Central memory CD8-positive, alpha-beta T cell (primary cell): ENCODE results near the gene RGS17.

Experiments used
- ATAC-seq: fragments of 150-1000 bp; cut with Tn5 transposase; replicated peaks from 2 replicates; pipeline ENCODE4 v1.10.0; 2022; ENCODE audit warnings: mild to moderate bottlenecking, moderate FRiP score, moderate number of reproducible peaks; ENCODE audit not compliant: poor library complexity, severe bottlenecking; ENCODE audit errors: extremely low read depth
- DNase-seq, 2 donors: peaks; one replicate each; pipeline ENCODE4 v3.0.0; 2021; ENCODE audit warnings: low spot score in 2 of 2
- H3K27ac Mint-ChIP-seq: one replicate; pipeline ENCODE4 v1.8.0; 2022; ENCODE audit warnings: low read depth, mild to moderate bottlenecking, moderate library complexity, mixed read lengths
- H3K27me3 Mint-ChIP-seq: one replicate; pipeline ENCODE4 v1.8.0; 2022; ENCODE audit warnings: mixed read lengths
- H3K36me3 Mint-ChIP-seq: one replicate; pipeline ENCODE4 v1.8.0; 2022; ENCODE audit warnings: mild to moderate bottlenecking, moderate library complexity, mixed read lengths; ENCODE audit not compliant: insufficient read depth
- H3K4me1 Mint-ChIP-seq: one replicate; pipeline ENCODE4 v1.8.0; 2022; ENCODE audit warnings: mixed read lengths
- H3K4me3 Mint-ChIP-seq: one replicate; pipeline ENCODE4 v1.8.0; 2022; ENCODE audit warnings: mild to moderate bottlenecking, moderate library complexity, mixed read lengths
- H3K9me3 Mint-ChIP-seq: one replicate; pipeline ENCODE4 v1.8.0; 2022; ENCODE audit warnings: mixed read lengths

The RGS17 gene

GRCh38 chr6:153090241-153090930 is 40.7 kb downstream of the RGS17 start:
- no peak for ATAC-seq
- Mint-ChIP-seq H3K27ac (no peak overlapping the region), H3K36me3 (no peaks in the 10 kb centered on the region), H3K9me3 (no peaks in the 10 kb centered on the region), H3K4me1 (no peaks in the 10 kb centered on the region), H3K4me3 (no peak overlapping the region), H3K27me3 (peaks cover 11% of the 10 kb centered on the region)
- DNase-seq = no peak

- Mint-ChIP-seq H3K27me3 (peaks cover 21% of the 10 kb centered on the region), H3K36me3 (no peaks in the 10 kb centered on the region), H3K4me3 (no peak overlapping the region), H3K9me3 (no peaks in the 10 kb centered on the region), H3K27ac (no peak overlapping the region), H3K4me1 (no peaks in the 10 kb centered on the region)
- DNase-seq = no peak
- ATAC-seq = no peak
Observed at GRCh38 chr6:153088796-153089195, 42.3 kb downstream of the RGS17 start.

- Mint-ChIP-seq H3K27me3 (peaks cover 35% of the 10 kb centered on the region), H3K4me1 (no peaks in the 10 kb centered on the region)
Observed at GRCh38 chr6:153087436-153087835, 43.6 kb downstream of the RGS17 start.

GRCh38 chr6:153086225-153086990 is 44.7 kb downstream of the RGS17 start:
- Mint-ChIP-seq H3K27me3 (peaks cover 40% of the 10 kb centered on the region), H3K27ac (no peak overlapping the region), H3K36me3 (no peaks in the 10 kb centered on the region), H3K4me3 (no peak overlapping the region), H3K9me3 (no peaks in the 10 kb centered on the region), H3K4me1 (no peaks in the 10 kb centered on the region)
- no peak for DNase-seq
- ATAC-seq = no peak

More at GRCh38 chr6:153087436-153087835, 43.6 kb downstream of the RGS17 start:
- Mint-ChIP-seq H3K36me3 (no peaks in the 10 kb centered on the region), H3K4me3 (no peak overlapping the region), H3K27ac (no peak overlapping the region), H3K9me3 (no peaks in the 10 kb centered on the region)
- ATAC-seq (no peak), DNase-seq (no peak)

GRCh38 chr6:153085239-153085638 is 45.8 kb downstream of the RGS17 start:
- no peaks in the 10 kb centered on the region for H3K36me3 Mint-ChIP-seq
- peaks cover 47% of the 10 kb centered on the region for H3K27me3 Mint-ChIP-seq
- H3K4me1 Mint-ChIP-seq = no peaks in the 10 kb centered on the region
- no peak for ATAC-seq
- H3K27ac Mint-ChIP-seq = no peak overlapping the region
- no peak overlapping the region for H3K4me3 Mint-ChIP-seq
- DNase-seq = no peak
- H3K9me3 Mint-ChIP-seq = no peaks in the 10 kb centered on the region

GRCh38 chr6:153084393-153084792 is 46.7 kb downstream of the RGS17 start:
- no peak overlapping the region for H3K4me3 Mint-ChIP-seq
- DNase-seq (no peak), ATAC-seq (no peak)
- H3K4me1 Mint-ChIP-seq = no peaks in the 10 kb centered on the region
- peaks cover 47% of the 10 kb centered on the region for H3K27me3 Mint-ChIP-seq
- no peaks in the 10 kb centered on the region for H3K9me3 Mint-ChIP-seq
- H3K36me3 Mint-ChIP-seq = no peaks in the 10 kb centered on the region
- no peak overlapping the region for H3K27ac Mint-ChIP-seq

GRCh38 chr6:153083869-153084268 is 47.2 kb downstream of the RGS17 start:
- Mint-ChIP-seq H3K27ac (no peak overlapping the region), H3K4me3 (no peak overlapping the region), H3K9me3 (no peaks in the 10 kb centered on the region), H3K4me1 (no peaks in the 10 kb centered on the region), H3K36me3 (no peaks in the 10 kb centered on the region), H3K27me3 (peaks cover 47% of the 10 kb centered on the region)
- ATAC-seq (no peak), DNase-seq (no peak)

- H3K27me3 Mint-ChIP-seq = peaks cover 43% of the 10 kb centered on the region
- no peak overlapping the region for H3K4me3 Mint-ChIP-seq
- no peaks in the 10 kb centered on the region for H3K4me1 Mint-ChIP-seq
- H3K36me3 Mint-ChIP-seq = no peaks in the 10 kb centered on the region
- ATAC-seq (no peak), DNase-seq (no peak)
- no peak overlapping the region for H3K27ac Mint-ChIP-seq
- no peaks in the 10 kb centered on the region for H3K9me3 Mint-ChIP-seq
Observed at GRCh38 chr6:153081914-153082313, 49.2 kb downstream of the RGS17 start.

GRCh38 chr6:153076431-153076830 is 54.7 kb downstream of the RGS17 start:
- ATAC-seq = no peak
- DNase-seq = no peak
- Mint-ChIP-seq H3K36me3 (no peaks in the 10 kb centered on the region), H3K27ac (no peak overlapping the region), H3K4me3 (no peak overlapping the region), H3K9me3 (no peaks in the 10 kb centered on the region), H3K27me3 (peaks cover 26% of the 10 kb centered on the region), H3K4me1 (no peaks in the 10 kb centered on the region)

GRCh38 chr6:153074761-153075160 is 56.3 kb downstream of the RGS17 start:
- Mint-ChIP-seq H3K36me3 (no peaks in the 10 kb centered on the region), H3K27ac (no peak overlapping the region), H3K4me1 (no peaks in the 10 kb centered on the region), H3K27me3 (peaks cover 19% of the 10 kb centered on the region), H3K9me3 (no peaks in the 10 kb centered on the region), H3K4me3 (no peak overlapping the region)
- no peak for ATAC-seq
- no peak for DNase-seq

- Mint-ChIP-seq H3K27ac (no peak overlapping the region), H3K36me3 (no peaks in the 10 kb centered on the region), H3K9me3 (no peaks in the 10 kb centered on the region), H3K27me3 (peaks cover 19% of the 10 kb centered on the region), H3K4me3 (no peak overlapping the region), H3K4me1 (no peaks in the 10 kb centered on the region)
- ATAC-seq (no peak), DNase-seq (no peak)
Observed at GRCh38 chr6:153073841-153074240, 57.2 kb downstream of the RGS17 start.

GRCh38 chr6:153070756-153071155 is 60.3 kb downstream of the RGS17 start:
- no peak for ATAC-seq
- no peak for DNase-seq
- no peaks in the 10 kb centered on the region for H3K36me3 Mint-ChIP-seq
- H3K4me3 Mint-ChIP-seq = no peak overlapping the region
- no peak overlapping the region for H3K27ac Mint-ChIP-seq
- H3K4me1 Mint-ChIP-seq = no peaks in the 10 kb centered on the region
- peaks cover 32% of the 10 kb centered on the region for H3K27me3 Mint-ChIP-seq
- no peaks in the 10 kb centered on the region for H3K9me3 Mint-ChIP-seq

- H3K9me3 Mint-ChIP-seq = no peaks in the 10 kb centered on the region
- H3K27ac Mint-ChIP-seq = no peak overlapping the region
- H3K36me3 Mint-ChIP-seq = no peaks in the 10 kb centered on the region
- H3K4me1 Mint-ChIP-seq = no peaks in the 10 kb centered on the region
- H3K4me3 Mint-ChIP-seq = no peak overlapping the region
- H3K27me3 Mint-ChIP-seq = peaks cover 32% of the 10 kb centered on the region
- DNase-seq (no peak), ATAC-seq (no peak)
Observed at GRCh38 chr6:153069897-153070296, 61.2 kb downstream of the RGS17 start.
